ENCODE results near the gene SCN1B. TPM values are rescaled to one million over a fixed set of nuclear protein-coding genes. Genes with fewer than 3 reads are reported as not detected.

SCN1B gene
- total RNA-seq, 3 donors from 2014 or later (not counting 1 experiment from before 2014, with no cell fraction given), result 0.94 to 1.5 (median 1.1) TPM

Other genes with a start within 250 kb of the SCN1B start
- 1 to 10 TPM; 2.7 to 4.3 (median 3.8) TPM for gene ZNF30, start 103.6 kb upstream of the SCN1B start, total RNA-seq
- 10 to 100 TPM; 11.9 to 19.6 (median 16.2) TPM for gene ZNF792, start 66.2 kb upstream of the SCN1B start, total RNA-seq
- 10 to 100 TPM; 57.6 to 80.3 (median 66.6) TPM for gene GRAMD1A, start 30.1 kb upstream of the SCN1B start, total RNA-seq
- gene HPN, start 11.3 kb downstream of the SCN1B start, total RNA-seq, result not detected
- gene FXYD3, start 85.4 kb downstream of the SCN1B start, total RNA-seq, result not detected
- gene LGI4, start 104.6 kb downstream of the SCN1B start, total RNA-seq, result under 1 TPM in 2 of 3 donors, not detected in 1; 0.49 to 0.72 TPM
- gene FXYD1, start 108.4 kb downstream of the SCN1B start, total RNA-seq, result not detected
- gene FXYD7, start 112.8 kb downstream of the SCN1B start, total RNA-seq, result 1 to 10 TPM; 4.0 to 5.4 (median 4.9) TPM
- 100 to 1,000 TPM; 226 to 270 (median 231) TPM for gene FXYD5, start 124.3 kb downstream of the SCN1B start, total RNA-seq
- gene FAM187B, start 198.3 kb downstream of the SCN1B start, total RNA-seq, result not detected
- 1 to 10 TPM; 3.4 to 6.9 (median 6.7) TPM for gene LSR, start 218.5 kb downstream of the SCN1B start, total RNA-seq
- 100 to 1,000 TPM; 243 to 253 (median 250) TPM for gene USF2, start 238.5 kb downstream of the SCN1B start, total RNA-seq